ENCODE measurements around the gene VAT1L.

VAT1L gene

GRCh38 chr16:77949445-77949844 lies 161.1 kb downstream of the VAT1L start:
- Histone ChIP-seq H4K91ac (ENCODE audit: low read depth, low read length, poor library complexity) (no peak overlapping the region), H3K23ac (ENCODE audit: low read depth, low read length, poor library complexity) (no peak overlapping the region), H3K9ac (ENCODE audit: low read depth, low read length, poor library complexity) (no peak overlapping the region), H3K79me1 (ENCODE audit: low read depth, low read length) (no peaks in the 10 kb centered on the region), H4K8ac (ENCODE audit: low read depth, low read length) (no peak overlapping the region), H3K4me1 (ENCODE audit: control insufficient read depth in 2 of 2, insufficient read depth in 1 of 2, low read depth in 1 of 2, low read length in 2 of 2) (peaks cover 5 to 15% of the 10 kb centered on the region in 2 donors), H2AFZ (ENCODE audit: low read length) (no peak overlapping the region), H3K4ac (ENCODE audit: low read length) (no peak overlapping the region), H2BK120ac (ENCODE audit: low read depth, low read length) (no peak overlapping the region), H3K4me3 (ENCODE audit: low read length in 2 of 2) (no peak overlapping the region), H2BK5ac (ENCODE audit: low read length) (no peak overlapping the region), H3K9me3 (replicated peaks in 1 of 2; ENCODE audit: control insufficient read depth in 2 of 2, insufficient read depth in 1 of 2, low read depth in 1 of 2, low read length in 2 of 2) (no peaks in the 10 kb centered on the region), H3K14ac (ENCODE audit: low read length) (no peak overlapping the region), H3K36me3 (replicated peaks in 1 of 2; ENCODE audit: control insufficient read depth in 2 of 2, insufficient read depth in 2 of 2, low read length in 2 of 2) (no peaks in the 10 kb centered on the region), H2AK5ac (ENCODE audit: low read depth, low read length) (no peak overlapping the region), H3K4me2 (ENCODE audit: insufficient read depth, low read length, poor library complexity, severe bottlenecking) (no peak overlapping the region), H2BK12ac (ENCODE audit: low read length) (no peak overlapping the region), H3K27me3 (ENCODE audit: control insufficient read depth in 3 of 3, insufficient read depth in 3 of 3, low read depth in 1 of 3, low read length in 3 of 3) (no peaks in the 10 kb centered on the region), H2BK15ac (ENCODE audit: low read length) (no peak overlapping the region), H3K27ac (replicated peaks; ENCODE audit: low read length) (no peak overlapping the region), H3K18ac (ENCODE audit: low read length) (no peak overlapping the region)
- no peak for DNase-seq (ENCODE audit: low spot score)
- no CpG with 5 or more reads among the region's 2 CpGs for WGBS, 2 donors (ENCODE audit: extremely low coverage in 2 of 2, insufficient read length in 2 of 2, insufficient replicate concordance in 1 of 2)

DNA sequence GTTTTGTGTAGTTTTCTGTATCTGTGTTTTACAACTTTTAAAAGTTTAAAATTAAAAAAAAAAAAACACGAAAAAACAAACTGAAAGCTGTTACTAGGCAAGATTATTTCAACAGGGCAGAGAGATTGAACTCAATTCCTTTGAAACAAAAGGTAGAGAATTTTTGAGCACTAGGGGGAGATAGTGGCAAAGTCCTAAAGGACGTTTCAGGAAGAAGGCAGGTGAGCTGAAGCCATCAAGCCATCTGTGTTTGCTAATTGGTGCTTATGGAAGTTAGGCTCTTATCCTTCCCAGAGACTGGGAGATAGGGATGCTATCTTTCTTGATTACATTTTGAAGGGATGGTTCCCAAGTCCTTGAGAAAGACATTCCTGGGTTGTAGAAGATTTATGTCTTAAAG lies 163.4 kb downstream of the VAT1L start:
- Histone ChIP-seq H3K4me2 (ENCODE audit: insufficient read depth, low read length, poor library complexity, severe bottlenecking) (no peak overlapping the region), H3K18ac (ENCODE audit: low read length) (no peak overlapping the region), H2BK15ac (ENCODE audit: low read length) (no peak overlapping the region), H2BK120ac (ENCODE audit: low read depth, low read length) (no peak overlapping the region), H3K36me3 (replicated peaks in 1 of 2; ENCODE audit: control insufficient read depth in 2 of 2, insufficient read depth in 2 of 2, low read length in 2 of 2) (no peaks in the 10 kb centered on the region), H2AFZ (ENCODE audit: low read length) (no peak overlapping the region), H3K23ac (ENCODE audit: low read depth, low read length, poor library complexity) (no peak overlapping the region), H3K27ac (replicated peaks; ENCODE audit: low read length) (no peak overlapping the region), H3K9me3 (replicated peaks in 1 of 2; ENCODE audit: control insufficient read depth in 2 of 2, insufficient read depth in 1 of 2, low read depth in 1 of 2, low read length in 2 of 2) (no peaks in the 10 kb centered on the region), H3K4ac (ENCODE audit: low read length) (no peak overlapping the region), H3K4me3 (ENCODE audit: low read length in 2 of 2) (no peak overlapping the region), H3K27me3 (ENCODE audit: control insufficient read depth in 3 of 3, insufficient read depth in 3 of 3, low read depth in 1 of 3, low read length in 3 of 3) (no peaks in the 10 kb centered on the region), H4K8ac (ENCODE audit: low read depth, low read length) (no peak overlapping the region), H2AK5ac (ENCODE audit: low read depth, low read length) (no peak overlapping the region), H3K79me1 (ENCODE audit: low read depth, low read length) (no peaks in the 10 kb centered on the region), H3K14ac (ENCODE audit: low read length) (no peak overlapping the region), H2BK12ac (ENCODE audit: low read length) (no peak overlapping the region), H4K91ac (ENCODE audit: low read depth, low read length, poor library complexity) (no peak overlapping the region), H3K9ac (ENCODE audit: low read depth, low read length, poor library complexity) (no peak overlapping the region), H2BK5ac (ENCODE audit: low read length) (no peak overlapping the region), H3K4me1 (ENCODE audit: control insufficient read depth in 2 of 2, insufficient read depth in 1 of 2, low read depth in 1 of 2, low read length in 2 of 2) (peaks cover 2 to 14% of the 10 kb centered on the region in 2 donors)
- no CpG with 5 or more reads among the region's 2 CpGs for WGBS, 2 donors (ENCODE audit: extremely low coverage in 2 of 2, insufficient read length in 2 of 2, insufficient replicate concordance in 1 of 2)
- no peak for DNase-seq (ENCODE audit: low spot score)

GRCh38 chr16:77955127-77955526 lies 166.8 kb downstream of the VAT1L start:
- DNase-seq (ENCODE audit: low spot score) = no peak

GRCh38 chr16:77956231-77956630 lies 167.9 kb downstream of the VAT1L start:
- WGBS, 2 donors (ENCODE audit: extremely low coverage in 2 of 2, insufficient read length in 2 of 2, insufficient replicate concordance in 1 of 2) = no CpG with 5 or more reads among the region's 4 CpGs
- no peaks in the 10 kb centered on the region for H3K36me3 ChIP-seq (replicated peaks in 1 of 2; ENCODE audit: control insufficient read depth in 2 of 2, insufficient read depth in 2 of 2, low read length in 2 of 2)

More at GRCh38 chr16:77955127-77955526, 166.8 kb downstream of the VAT1L start:
- H3K9ac ChIP-seq (ENCODE audit: low read depth, low read length, poor library complexity) = no peak overlapping the region
- H4K91ac ChIP-seq (ENCODE audit: low read depth, low read length, poor library complexity) = no peak overlapping the region
- H2AFZ ChIP-seq (ENCODE audit: low read length) = no peak overlapping the region
- no peak overlapping the region for H2BK15ac ChIP-seq (ENCODE audit: low read length)
- H3K27ac ChIP-seq (replicated peaks; ENCODE audit: low read length) = no peak overlapping the region
- no peak overlapping the region for H3K23ac ChIP-seq (ENCODE audit: low read depth, low read length, poor library complexity)
- H3K14ac ChIP-seq (ENCODE audit: low read length) = no peak overlapping the region
- no peak overlapping the region for H3K18ac ChIP-seq (ENCODE audit: low read length)
- no peak overlapping the region for H2BK5ac ChIP-seq (ENCODE audit: low read length)
- peaks cover 0 to 1% of the 10 kb centered on the region in 2 donors for H3K4me1 ChIP-seq (ENCODE audit: control insufficient read depth in 2 of 2, insufficient read depth in 1 of 2, low read depth in 1 of 2, low read length in 2 of 2)
- H3K4ac ChIP-seq (ENCODE audit: low read length) = no peak overlapping the region
- no CpG with 5 or more reads among the region's 8 CpGs for WGBS, 2 donors (ENCODE audit: extremely low coverage in 2 of 2, insufficient read length in 2 of 2, insufficient replicate concordance in 1 of 2)
- no peaks in the 10 kb centered on the region for H3K79me1 ChIP-seq (ENCODE audit: low read depth, low read length)
- no peak overlapping the region for H3K4me3 ChIP-seq (ENCODE audit: low read length in 2 of 2)
- no peak overlapping the region for H2AK5ac ChIP-seq (ENCODE audit: low read depth, low read length)
- H3K36me3 ChIP-seq (replicated peaks in 1 of 2; ENCODE audit: control insufficient read depth in 2 of 2, insufficient read depth in 2 of 2, low read length in 2 of 2) = no peaks in the 10 kb centered on the region
- no peak overlapping the region for H2BK12ac ChIP-seq (ENCODE audit: low read length)
- no peaks in the 10 kb centered on the region for H3K27me3 ChIP-seq (ENCODE audit: control insufficient read depth in 3 of 3, insufficient read depth in 3 of 3, low read depth in 1 of 3, low read length in 3 of 3)
- no peak overlapping the region for H3K4me2 ChIP-seq (ENCODE audit: insufficient read depth, low read length, poor library complexity, severe bottlenecking)
- H4K8ac ChIP-seq (ENCODE audit: low read depth, low read length) = no peak overlapping the region
- no peak overlapping the region for H2BK120ac ChIP-seq (ENCODE audit: low read depth, low read length)
- no peaks in the 10 kb centered on the region for H3K9me3 ChIP-seq (replicated peaks in 1 of 2; ENCODE audit: control insufficient read depth in 2 of 2, insufficient read depth in 1 of 2, low read depth in 1 of 2, low read length in 2 of 2)

More at GRCh38 chr16:77956231-77956630, 167.9 kb downstream of the VAT1L start:
- no peak overlapping the region for H3K18ac ChIP-seq (ENCODE audit: low read length)
- H3K27me3 ChIP-seq (ENCODE audit: control insufficient read depth in 3 of 3, insufficient read depth in 3 of 3, low read depth in 1 of 3, low read length in 3 of 3) = no peaks in the 10 kb centered on the region
- H3K9ac ChIP-seq (ENCODE audit: low read depth, low read length, poor library complexity) = no peak overlapping the region
- H3K14ac ChIP-seq (ENCODE audit: low read length) = no peak overlapping the region
- H2BK120ac ChIP-seq (ENCODE audit: low read depth, low read length) = no peak overlapping the region
- H2BK15ac ChIP-seq (ENCODE audit: low read length) = no peak overlapping the region
- no peak overlapping the region for H3K27ac ChIP-seq (replicated peaks; ENCODE audit: low read length)
- no peaks in the 10 kb centered on the region for H3K79me1 ChIP-seq (ENCODE audit: low read depth, low read length)
- no peak overlapping the region for H2AFZ ChIP-seq (ENCODE audit: low read length)
- H3K4me1 ChIP-seq (ENCODE audit: control insufficient read depth in 2 of 2, insufficient read depth in 1 of 2, low read depth in 1 of 2, low read length in 2 of 2) = peaks cover 0 to 1% of the 10 kb centered on the region in 2 donors
- H3K9me3 ChIP-seq (replicated peaks in 1 of 2; ENCODE audit: control insufficient read depth in 2 of 2, insufficient read depth in 1 of 2, low read depth in 1 of 2, low read length in 2 of 2) = no peaks in the 10 kb centered on the region
- H3K4ac ChIP-seq (ENCODE audit: low read length) = no peak overlapping the region
- H2BK5ac ChIP-seq (ENCODE audit: low read length) = no peak overlapping the region
- no peak overlapping the region for H3K4me2 ChIP-seq (ENCODE audit: insufficient read depth, low read length, poor library complexity, severe bottlenecking)
- H4K91ac ChIP-seq (ENCODE audit: low read depth, low read length, poor library complexity) = no peak overlapping the region
- no peak for DNase-seq (ENCODE audit: low spot score)
- H2AK5ac ChIP-seq (ENCODE audit: low read depth, low read length) = no peak overlapping the region
- no peak overlapping the region for H2BK12ac ChIP-seq (ENCODE audit: low read length)
- H4K8ac ChIP-seq (ENCODE audit: low read depth, low read length) = no peak overlapping the region
- H3K23ac ChIP-seq (ENCODE audit: low read depth, low read length, poor library complexity) = no peak overlapping the region
- no peak overlapping the region for H3K4me3 ChIP-seq (ENCODE audit: low read length in 2 of 2)
